ENCODE data around the gene SHCBP1L.

DNA sequence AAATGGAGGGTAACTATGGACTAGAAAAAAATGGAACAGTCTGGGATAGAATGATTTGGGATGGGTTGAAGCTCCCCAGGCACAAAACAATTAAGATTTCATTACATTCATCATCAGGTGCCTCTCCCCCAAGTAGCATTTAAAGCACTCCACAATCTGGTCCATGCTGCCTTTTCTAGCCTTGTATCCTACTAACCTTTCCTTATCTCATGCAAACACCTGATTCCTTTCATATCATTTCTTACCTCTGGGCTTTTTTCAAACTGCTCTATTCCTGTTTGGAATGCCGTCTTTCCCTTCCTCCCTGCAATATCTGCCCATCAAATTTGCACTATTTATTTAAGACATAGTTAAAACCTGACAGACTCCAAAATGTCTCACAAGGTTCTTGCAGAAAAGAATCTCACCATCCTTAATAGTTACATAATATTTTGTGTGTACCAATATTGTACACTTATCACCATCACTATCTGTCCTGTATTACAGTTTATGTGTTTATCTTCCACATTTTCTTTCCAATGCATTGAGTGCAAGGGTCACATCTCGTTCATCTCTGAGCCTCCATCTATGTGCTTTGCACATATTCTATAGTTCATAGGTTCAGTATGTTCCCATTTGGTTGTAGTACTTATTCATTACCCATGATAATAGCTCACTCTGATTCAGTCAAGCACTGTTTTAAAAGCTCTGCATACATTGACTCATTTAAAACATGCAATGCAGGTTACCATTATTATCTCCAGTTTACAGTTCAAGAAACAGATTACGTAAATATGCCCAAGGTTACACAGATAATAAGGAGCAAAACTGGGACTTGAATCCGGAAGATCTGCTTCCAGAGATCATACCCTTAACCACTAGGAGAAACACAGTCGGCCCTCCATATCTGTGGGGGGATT is 16.1 kb upstream of the SHCBP1L start:
- TF ChIP-seq, protein P1, sequence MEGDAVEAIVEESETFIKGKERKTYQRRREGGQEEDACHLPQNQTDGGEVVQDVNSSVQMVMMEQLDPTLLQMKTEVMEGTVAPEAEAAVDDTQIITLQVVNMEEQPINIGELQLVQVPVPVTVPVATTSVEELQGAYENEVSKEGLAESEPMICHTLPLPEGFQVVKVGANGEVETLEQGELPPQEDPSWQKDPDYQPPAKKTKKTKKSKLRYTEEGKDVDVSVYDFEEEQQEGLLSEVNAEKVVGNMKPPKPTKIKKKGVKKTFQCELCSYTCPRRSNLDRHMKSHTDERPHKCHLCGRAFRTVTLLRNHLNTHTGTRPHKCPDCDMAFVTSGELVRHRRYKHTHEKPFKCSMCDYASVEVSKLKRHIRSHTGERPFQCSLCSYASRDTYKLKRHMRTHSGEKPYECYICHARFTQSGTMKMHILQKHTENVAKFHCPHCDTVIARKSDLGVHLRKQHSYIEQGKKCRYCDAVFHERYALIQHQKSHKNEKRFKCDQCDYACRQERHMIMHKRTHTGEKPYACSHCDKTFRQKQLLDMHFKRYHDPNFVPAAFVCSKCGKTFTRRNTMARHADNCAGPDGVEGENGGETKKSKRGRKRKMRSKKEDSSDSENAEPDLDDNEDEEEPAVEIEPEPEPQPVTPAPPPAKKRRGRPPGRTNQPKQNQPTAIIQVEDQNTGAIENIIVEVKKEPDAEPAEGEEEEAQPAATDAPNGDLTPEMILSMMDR (IDR thresholded peaks at IDR 0.05; ENCODE audit: low read length): no peak
- no peak for TF ChIP-seq EZH2 (IDR thresholded peaks at IDR 0.05; ENCODE audit: borderline replicate concordance, low read length)

Measured in OCI-LY1 (cell line).